HepG2 (cell line): Measurements from ENCODE around the gene VPS18. TPM values are rescaled to one million over a fixed set of nuclear protein-coding genes. Genes with fewer than 3 reads are reported as not detected.

Experiments used
- ARNT2 ChIP-seq: sonication (generic); formaldehyde crosslinking; IDR thresholded peaks from 2 replicates; pipeline ENCODE4 v1.8.0; 2022; ENCODE audit warnings: mild to moderate bottlenecking, low read depth, missing genetic modification reagents, moderate library complexity
- GABPB1 ChIP-seq: IDR thresholded peaks from 2 replicates; pipeline ENCODE4 v1.6.1; 2016; ENCODE audit warnings: mild to moderate bottlenecking, missing genetic modification reagents, moderate library complexity, missing compliant biosample characterization
- HNF4G ChIP-seq, 2 experiments: sonication (generic) in 1 of 2; formaldehyde crosslinking in 1 of 2; IDR thresholded peaks; 2 replicates each; pipeline versions ENCODE4 v1.4.0 to v1.6.1; 2011 to 2020; ENCODE audit warnings: borderline replicate concordance in 2 of 2, low read depth in 2 of 2, mild to moderate bottlenecking in 2 of 2, low read length in 1 of 2, missing genetic modification reagents in 1 of 2, moderate library complexity in 1 of 2
- KLF16 ChIP-seq, 2 experiments: sonication (generic) in 1 of 2; formaldehyde crosslinking in 1 of 2; IDR thresholded peaks; 2 replicates each; pipeline versions ENCODE4 v1.6.1 to v1.8.0; 2016 to 2023; ENCODE audit warnings: missing genetic modification reagents in 2 of 2, missing compliant biosample characterization in 1 of 2
- MXD4 ChIP-seq: IDR thresholded peaks from 2 replicates; pipeline ENCODE4 v1.6.1; 2016; ENCODE audit warnings: mild to moderate bottlenecking, missing biosample characterization, missing genetic modification reagents
- NFATC3 ChIP-seq: sonication (generic); formaldehyde crosslinking; IDR thresholded peaks from 2 replicates; pipeline ENCODE4 v1.5.1; 2020; ENCODE audit warnings: mild to moderate bottlenecking, missing genetic modification reagents
- NONO ChIP-seq, 2 experiments: fragments of 450-650 bp in 1 of 2; sonication (generic) in 1 of 2; formaldehyde crosslinking in 1 of 2; IDR thresholded peaks in 1 of 2; conservative IDR thresholded peaks in 1 of 2; 2 replicates each; pipeline versions ENCODE4 v1.6.1 to v1.8.0; 2017 to 2022; ENCODE audit warnings: mild to moderate bottlenecking in 1 of 2, missing genetic modification reagents in 1 of 2, moderate library complexity in 1 of 2
- PHF8 ChIP-seq: sonication (generic); formaldehyde crosslinking; IDR thresholded peaks from 2 replicates; pipeline ENCODE4 v1.5.0; 2020; ENCODE audit warnings: missing genetic modification reagents
- RBFOX2 ChIP-seq: fragments of 200-400 bp; formaldehyde crosslinking; IDR thresholded peaks from 2 replicates; pipeline ENCODE4 v1.6.1; 2017; ENCODE audit warnings: low read depth, mild to moderate bottlenecking, low read length
- SYNCRIP ChIP-seq: fragments of 200-400 bp; formaldehyde crosslinking; IDR thresholded peaks from 2 replicates; pipeline ENCODE4 v1.6.1; 2018; ENCODE audit warnings: mild to moderate bottlenecking, low read depth, low read length; ENCODE audit not compliant: insufficient read depth
- THRA ChIP-seq: sonication (generic); formaldehyde crosslinking; IDR thresholded peaks from 2 replicates; pipeline ENCODE4 v1.4.0; 2020; ENCODE audit warnings: missing genetic modification reagents, borderline replicate concordance
- ZFP36L1 ChIP-seq: sonication (generic); formaldehyde crosslinking; IDR thresholded peaks from 2 replicates; pipeline ENCODE4 v1.8.0; 2022; ENCODE audit warnings: mild to moderate bottlenecking, missing genetic modification reagents, moderate library complexity
- ZNF138 ChIP-seq: sonication (generic); formaldehyde crosslinking; IDR thresholded peaks from 2 replicates; pipeline ENCODE4 v1.5.0; 2020; ENCODE audit warnings: mild to moderate bottlenecking, low read depth, missing genetic modification reagents
- ZNF329 ChIP-seq: sonication (generic); formaldehyde crosslinking; IDR thresholded peaks from 2 replicates; pipeline ENCODE4 v1.9.0; 2021; ENCODE audit warnings: low read depth, mild to moderate bottlenecking, missing genetic modification reagents
- ZNF350 ChIP-seq: sonication (generic); formaldehyde crosslinking; IDR thresholded peaks from 2 replicates; pipeline ENCODE4 v1.4.0; 2020; ENCODE audit warnings: mild to moderate bottlenecking, low read depth, missing genetic modification reagents, borderline replicate concordance
- ZNF441 ChIP-seq: sonication (generic); formaldehyde crosslinking; IDR thresholded peaks from 2 replicates; pipeline ENCODE4 v1.7.0; 2021; ENCODE audit warnings: missing genetic modification reagents, borderline replicate concordance
- ZNF451 ChIP-seq: sonication (generic); formaldehyde crosslinking; IDR thresholded peaks from 2 replicates; pipeline ENCODE4 v1.5.0; 2020; ENCODE audit warnings: mild to moderate bottlenecking, missing genetic modification reagents
- ZNF503 ChIP-seq: sonication (generic); formaldehyde crosslinking; IDR thresholded peaks from 2 replicates; pipeline ENCODE4 v1.4.0; 2020; ENCODE audit warnings: missing genetic modification reagents
- ZNF513 ChIP-seq: sonication (generic); formaldehyde crosslinking; conservative IDR thresholded peaks from 2 replicates; pipeline ENCODE4 v1.5.0; 2020; ENCODE audit warnings: missing genetic modification reagents
- ZNF709 ChIP-seq: sonication (generic); formaldehyde crosslinking; IDR thresholded peaks from 2 replicates; pipeline ENCODE4 v1.5.0; 2020; ENCODE audit warnings: mild to moderate bottlenecking, missing genetic modification reagents
- ZNF720 ChIP-seq: sonication (generic); formaldehyde crosslinking; IDR thresholded peaks from 2 replicates; pipeline ENCODE4 v1.4.0; 2020; ENCODE audit warnings: missing genetic modification reagents
- polyA plus RNA-seq, 8 experiments: library from polyadenylated mRNA; depleted of rRNA in 3 of 8; stranded (reverse) in 7 of 8; unstranded in 1 of 8; fragments of >200 nt; fragmentation: Illumina TruSeq in 4 of 8; extraction: Trizol in 4 of 8; gene quantifications; 2 replicates each; pipeline versions ENCODE4 v1.2.1 to v1.2.3, GENCODE V29; 2011 to 2016; ENCODE audit warnings: low read depth in 4 of 8, missing spikeins in 1 of 8, mixed read lengths in 1 of 8; ENCODE audit not compliant: insufficient read depth in 1 of 8
- total RNA-seq, 5 experiments: library from RNA; depleted of rRNA; stranded (reverse); fragments of >200 nt; fragmentation: Illumina TruSeq; extraction: Trizol; gene quantifications; 2 replicates each; pipeline ENCODE4 v1.2.3, GENCODE V29; 2016; ENCODE audit warnings: low read depth in 1 of 5
- TF ChIP-seq, protein P1 (sequence below): sonication (generic); formaldehyde crosslinking; IDR thresholded peaks from 2 replicates; pipeline ENCODE4 v1.4.0; 2020; ENCODE audit warnings: missing genetic modification reagents, borderline replicate concordance

The VPS18 gene
- total and polyA plus RNA-seq, 2 of the 13 experiments (the other 11 are each of a cell fraction or from before 2014, with no cell fraction given), result 5.8 to 17.0 TPM

- TF ChIP-seq HNF4G (IDR thresholded peaks at IDR 0.05; ENCODE audit: borderline replicate concordance, low read depth, low read length) (no peak), HNF4G (CRISPR knock-in tag; IDR thresholded peaks at IDR 0.05; ENCODE audit: borderline replicate concordance, low read depth) (no peak), PHF8 (CRISPR knock-in tag) (peak; percentile 44; the same call in 1 of the 2 replicates), ZNF441 (CRISPR knock-in tag) (peak; percentile 29; the same call in 1 of the 2 replicates), ZNF350 (no peak), ZNF451 (peak; percentile 87; the same call in 1 of the 2 replicates), GABPB1 (CRISPR knock-in tag) (peak; percentile 84), SYNCRIP (no peak), RBFOX2 (peak; percentile 48), ZNF329 (peak; percentile 20; the same call in 1 of the 2 replicates), NONO (IDR thresholded peaks at IDR 0.05) (no peak), NONO (CRISPR knock-in tag; conservative IDR thresholded peaks at IDR 0.05) (no peak), ZNF720 (CRISPR knock-in tag) (no peak), ZNF503 (CRISPR knock-in tag) (no peak), MXD4 (CRISPR knock-in tag) (no peak), ZNF709 (CRISPR knock-in tag) (peak; percentile 54; the same call in 1 of the 2 replicates), ZFP36L1 (CRISPR knock-in tag) (0 out of 2 replicates have a peak, but pooled peaks have one; percentile 62), ZNF138 (CRISPR knock-in tag) (peak; percentile 74; the same call in 1 of the 2 replicates), ZNF513 (CRISPR knock-in tag) (no peak), ARNT2 (CRISPR knock-in tag) (peak; percentile 59), KLF16 (CRISPR knock-in tag; IDR thresholded peaks at IDR 0.05) (no peak), NFATC3 (no peak), THRA (CRISPR knock-in tag) (no peak)
- TF ChIP-seq, protein P1, sequence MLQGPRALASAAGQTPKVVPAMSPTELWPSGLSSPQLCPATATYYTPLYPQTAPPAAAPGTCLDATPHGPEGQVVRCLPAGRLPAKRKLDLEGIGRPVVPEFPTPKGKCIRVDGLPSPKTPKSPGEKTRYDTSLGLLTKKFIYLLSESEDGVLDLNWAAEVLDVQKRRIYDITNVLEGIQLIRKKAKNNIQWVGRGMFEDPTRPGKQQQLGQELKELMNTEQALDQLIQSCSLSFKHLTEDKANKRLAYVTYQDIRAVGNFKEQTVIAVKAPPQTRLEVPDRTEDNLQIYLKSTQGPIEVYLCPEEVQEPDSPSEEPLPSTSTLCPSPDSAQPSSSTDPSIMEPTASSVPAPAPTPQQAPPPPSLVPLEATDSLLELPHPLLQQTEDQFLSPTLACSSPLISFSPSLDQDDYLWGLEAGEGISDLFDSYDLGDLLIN (CRISPR knock-in tag), result no peak
These were observed 47.5 kb downstream of the VPS18 start (continued) for GRCh38 chr15:40941528-40942336.
